NCI-H748 treated with DMSO at 0.1 percent for 48 hours (cell line): ENCODE results near the gene NEK2.
"Not testable (repeated sequence)": the region's sequence is repeated elsewhere in the genome, so short reads cannot be mapped to it uniquely, and the experiment has no call there.

Source experiments
- DNase-seq: peaks from one replicate; lab custom pipeline; 2025; lab: John Stamatoyannopoulos, UW

Gene NEK2

DNA sequence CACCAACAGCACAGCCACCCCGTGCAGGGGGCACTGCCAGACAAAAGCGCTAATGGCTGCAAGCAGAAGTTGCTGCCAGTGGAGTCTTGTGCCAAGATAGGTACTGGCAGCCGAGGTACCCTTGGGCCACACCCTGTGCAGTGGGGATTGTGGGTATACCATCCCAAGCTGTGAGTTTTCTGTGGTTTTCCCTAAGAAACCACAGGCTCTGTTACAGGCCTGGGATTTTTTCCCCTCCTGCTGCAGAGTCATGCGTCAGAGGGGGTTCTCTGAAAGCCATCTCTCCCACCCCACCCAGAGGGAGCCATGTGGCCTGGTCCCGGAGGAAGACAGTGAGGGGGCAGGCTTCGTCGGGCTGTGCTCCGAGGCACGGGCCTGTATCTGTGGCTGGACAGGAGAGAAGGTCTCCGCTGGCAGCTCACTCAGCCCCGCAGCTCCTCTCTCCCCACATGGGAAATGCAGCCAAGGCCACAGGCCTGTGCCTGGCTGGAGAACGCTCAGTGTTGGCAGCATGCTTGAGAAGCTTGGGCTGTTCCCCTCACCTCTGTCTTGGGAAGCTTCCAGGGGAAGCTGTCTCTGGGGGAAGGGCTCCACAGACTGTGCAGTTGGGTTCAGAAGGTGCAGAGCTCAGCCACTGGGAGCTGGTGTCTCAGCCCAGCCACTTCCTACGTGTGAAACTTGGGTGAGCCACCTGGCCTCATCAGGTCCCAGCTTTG is 42.5 kb downstream of the NEK2 start:
- DNase-seq, result no peak

DNA sequence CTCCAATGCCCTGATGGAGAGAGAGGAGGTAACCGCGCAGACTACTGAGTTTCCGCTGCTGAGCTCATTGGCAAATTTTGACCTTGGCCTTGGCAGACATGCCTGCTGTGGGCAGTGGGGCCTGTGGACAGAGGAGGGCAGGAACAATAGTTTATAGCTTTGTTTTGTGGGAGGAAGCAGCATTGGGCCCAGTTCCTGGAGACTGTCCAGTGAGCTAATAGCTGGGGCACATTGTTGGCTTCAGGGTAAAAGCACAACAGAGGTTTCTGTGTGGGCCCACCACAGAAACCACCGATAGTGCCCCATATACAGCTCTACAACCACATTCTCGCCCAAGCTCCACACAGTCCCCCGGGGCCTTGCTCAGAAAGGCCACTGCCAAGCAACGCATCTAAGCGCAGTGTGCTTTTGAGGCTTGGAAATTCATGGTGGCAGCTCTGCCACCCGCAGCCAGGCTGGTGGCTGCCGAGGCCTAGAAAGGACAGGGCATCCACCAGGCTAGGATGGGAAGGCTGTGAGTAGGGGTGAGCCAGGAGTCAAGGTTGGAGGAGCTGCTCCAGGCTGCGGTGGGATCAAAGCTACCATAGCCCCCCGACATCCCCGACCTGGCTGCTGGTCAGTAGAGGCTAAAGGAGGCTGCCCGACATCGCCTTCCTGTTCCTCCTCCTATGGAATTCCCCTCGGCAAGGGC is 43.2 kb downstream of the NEK2 start:
- no peak for DNase-seq

DNA sequence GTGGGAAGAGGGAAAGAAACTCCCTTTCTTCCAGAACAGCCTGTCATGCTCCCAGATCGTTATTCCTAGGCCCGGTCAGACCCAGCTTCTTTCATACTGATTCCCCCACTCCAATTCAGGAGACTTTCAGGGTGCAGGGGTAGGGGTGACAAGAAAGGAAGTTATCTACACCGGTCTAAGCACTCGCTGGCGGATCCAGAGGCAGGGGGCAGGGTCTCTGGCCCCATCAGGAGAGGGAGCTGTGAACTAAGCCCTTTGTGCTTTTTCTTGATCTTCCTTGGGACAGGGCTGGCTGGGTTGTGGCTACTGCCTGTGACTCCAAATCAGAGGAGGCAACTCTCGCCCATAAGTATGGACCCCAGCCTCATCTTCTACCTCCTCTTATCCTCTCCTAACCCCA is 44.3 kb downstream of the NEK2 start:
- no peak for DNase-seq

DNA sequence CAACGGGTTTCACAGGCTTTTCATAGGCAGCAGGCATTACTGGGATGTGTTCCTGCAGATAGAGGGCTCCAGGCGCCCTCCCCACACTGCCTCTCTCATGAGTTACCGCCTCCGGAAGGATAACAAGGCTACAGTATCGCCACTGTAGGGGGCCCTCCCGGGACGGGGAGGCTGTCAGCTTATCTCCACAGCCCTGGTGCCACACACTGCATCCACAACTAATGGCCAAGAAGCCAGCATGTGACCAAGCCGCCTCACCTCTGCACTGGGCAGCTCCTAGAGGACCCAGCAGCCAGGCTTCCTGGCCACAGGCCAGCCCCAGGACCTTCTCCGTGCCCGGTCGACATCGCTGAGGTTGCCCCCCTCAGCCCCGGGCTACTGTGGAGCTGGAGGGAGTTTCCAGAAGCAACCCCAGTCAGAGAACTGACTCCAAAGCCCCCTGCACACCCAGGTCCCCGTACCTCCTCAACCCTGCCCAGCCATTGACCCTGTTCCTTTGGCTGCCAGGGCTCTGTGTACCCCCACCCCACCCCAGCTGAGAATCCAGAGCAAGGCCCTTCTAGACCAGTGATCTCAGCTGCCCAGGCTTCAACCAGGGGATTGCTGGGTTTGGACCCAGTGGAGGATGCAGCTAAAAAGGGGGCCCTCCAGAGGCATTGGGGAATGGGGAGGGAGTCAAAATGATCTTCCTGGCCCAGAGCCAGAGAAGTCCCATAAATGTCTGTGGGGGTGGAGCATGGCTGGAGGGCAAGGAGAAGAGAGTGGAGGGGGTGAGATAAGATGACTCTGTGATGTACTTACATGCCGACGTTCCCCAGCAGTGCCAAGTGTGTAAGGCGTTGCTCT is 45.0 kb downstream of the NEK2 start:
- DNase-seq, result no peak

DNA sequence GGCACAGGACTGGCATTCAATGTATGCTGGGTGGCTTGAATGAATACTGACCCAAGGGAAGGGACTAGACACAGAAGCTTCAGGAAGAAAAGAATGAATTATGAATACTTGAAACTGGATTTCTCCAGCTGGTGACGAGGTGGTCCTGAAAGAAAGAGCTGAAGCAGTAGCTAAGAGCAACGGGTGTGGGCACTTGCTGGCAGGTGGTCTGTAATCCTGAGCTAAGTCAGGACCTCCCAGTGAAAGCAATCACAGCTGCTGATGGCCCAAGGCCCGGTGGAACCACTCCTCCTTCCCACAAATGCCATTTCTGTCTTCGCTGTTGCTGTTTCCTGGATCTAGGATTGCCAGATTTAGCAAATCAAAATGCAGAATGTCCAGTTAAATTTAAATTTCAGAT is 47.0 kb downstream of the NEK2 start:
- DNase-seq, result no peak

DNA sequence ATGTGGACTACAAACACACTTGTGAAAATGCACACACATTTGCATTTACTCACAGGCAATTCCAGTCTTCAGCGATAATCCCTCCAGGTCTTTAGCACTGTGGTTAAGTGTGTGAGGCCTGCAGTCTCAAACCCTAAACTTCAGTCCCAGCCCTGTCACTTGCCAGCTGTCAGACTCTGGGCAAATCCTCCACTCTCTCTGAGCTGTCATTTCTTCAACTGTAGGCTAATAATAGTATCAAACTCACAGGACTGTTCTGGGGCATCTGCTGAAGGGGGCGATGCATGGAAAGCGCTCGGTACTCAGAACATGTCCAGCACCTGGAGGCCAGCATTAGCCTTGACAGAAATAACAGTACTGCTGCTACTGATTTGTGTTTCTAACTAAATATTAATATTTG is 48.2 kb downstream of the NEK2 start:
- no peak for DNase-seq

DNA sequence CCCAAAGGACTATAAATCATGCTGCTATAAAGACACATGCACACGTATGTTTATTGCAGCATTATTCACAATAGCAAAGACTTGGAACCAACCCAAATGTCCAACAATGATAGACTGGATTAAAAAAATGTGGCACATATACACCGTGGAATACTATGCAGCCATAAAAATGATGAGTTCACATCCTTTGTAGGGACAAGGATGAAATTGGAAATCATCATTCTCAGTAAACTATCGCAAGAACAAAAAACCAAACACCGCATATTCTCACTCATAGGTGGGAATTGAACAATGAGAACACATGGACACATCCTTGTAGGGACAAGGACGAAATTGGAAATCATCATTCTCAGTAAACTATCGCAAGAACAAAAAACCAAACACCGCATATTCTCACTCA is 49.6 kb downstream of the NEK2 start:
- not testable (repeated sequence) for DNase-seq

DNA sequence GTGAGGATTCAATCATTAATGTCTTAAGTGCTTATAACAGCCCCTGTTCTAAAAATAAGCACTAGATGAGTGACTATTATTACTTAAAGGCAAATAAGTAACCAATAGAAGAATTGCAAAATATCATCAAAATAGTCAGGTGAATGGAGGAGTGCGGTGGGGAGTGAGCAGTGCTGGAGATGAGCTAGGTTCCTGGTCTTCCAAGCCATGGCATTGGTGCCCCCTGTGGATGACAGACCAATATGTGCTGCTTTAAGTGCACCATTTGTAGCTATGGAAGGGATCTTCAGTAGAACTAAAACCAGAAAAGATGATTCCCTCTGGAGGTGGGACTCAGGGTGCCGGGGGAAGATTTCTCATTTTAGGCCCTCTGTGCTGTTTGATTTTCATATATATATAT is 50.4 kb downstream of the NEK2 start:
- DNase-seq, result no peak

DNA sequence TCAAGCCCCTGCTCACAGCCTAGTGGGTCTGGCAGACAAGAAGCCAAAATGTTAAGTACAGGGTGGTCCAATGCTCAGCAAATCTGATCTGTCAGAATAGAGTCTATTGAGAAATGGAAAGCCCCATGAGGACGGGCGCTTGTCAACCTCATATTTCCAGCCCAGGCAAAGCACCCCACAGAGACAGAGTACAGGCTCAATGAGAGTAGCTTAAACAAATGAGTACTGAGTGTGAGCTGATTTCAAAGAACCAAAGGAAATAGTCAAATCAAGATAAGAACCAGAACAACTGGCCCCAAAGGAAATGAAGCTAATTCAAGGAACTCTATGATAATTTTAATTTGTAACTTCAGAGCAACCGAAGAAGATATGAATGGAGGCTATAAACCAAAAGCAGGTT is 51.9 kb downstream of the NEK2 start:
- no peak for DNase-seq

DNA sequence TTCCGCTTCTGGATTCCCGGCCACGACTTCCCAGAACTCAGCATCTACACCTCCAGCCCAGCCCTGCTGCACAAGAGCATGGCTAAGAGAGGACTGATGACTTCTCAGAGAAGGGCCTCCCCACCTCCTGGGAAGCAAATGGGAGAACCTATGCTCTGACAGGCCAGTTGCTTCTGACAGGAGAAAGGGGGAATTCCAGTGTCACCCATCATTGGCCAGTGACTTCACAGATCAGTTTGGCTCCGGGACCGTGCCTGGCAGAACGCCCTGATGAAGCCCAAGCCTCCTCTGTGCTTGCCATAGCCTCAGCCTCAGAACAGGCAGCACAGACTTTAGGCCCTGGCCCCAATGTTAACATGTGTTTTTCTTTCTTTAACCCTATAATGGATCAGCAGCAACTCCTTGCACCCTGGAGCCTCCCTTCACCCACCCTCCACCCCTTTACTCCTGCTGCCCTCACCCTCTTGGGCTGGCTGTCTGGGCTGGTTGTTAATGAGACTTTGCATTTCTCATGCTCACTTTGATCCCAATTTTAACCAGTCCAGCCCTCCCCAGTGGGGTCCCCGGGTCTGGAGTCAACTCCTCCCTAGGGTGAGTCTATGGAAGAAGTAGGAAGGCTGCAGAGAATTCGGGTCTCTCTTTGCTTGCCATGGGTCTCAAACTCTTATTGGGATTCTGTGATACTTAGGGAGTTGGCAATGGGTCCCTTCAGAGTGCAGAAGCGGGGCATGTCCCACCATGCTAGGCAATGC is 53.8 kb downstream of the NEK2 start:
- no peak for DNase-seq

DNA sequence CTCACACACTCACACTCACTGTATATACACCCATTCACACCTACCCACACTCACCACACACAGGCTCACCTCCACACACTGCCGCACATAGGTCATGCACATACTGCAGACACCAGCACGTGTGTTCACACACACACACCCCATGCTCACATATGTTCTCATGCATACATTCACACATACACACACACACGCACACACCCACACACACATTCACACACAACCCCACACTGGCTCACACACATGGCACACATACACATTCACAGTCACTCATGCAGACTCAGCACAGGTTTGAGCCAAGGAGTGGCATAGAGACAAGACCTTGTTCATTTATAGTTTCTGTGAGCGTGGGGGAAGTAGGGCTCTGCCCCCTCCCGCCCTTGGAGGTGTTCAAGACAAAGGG is 55.3 kb downstream of the NEK2 start:
- DNase-seq, result no peak

DNA sequence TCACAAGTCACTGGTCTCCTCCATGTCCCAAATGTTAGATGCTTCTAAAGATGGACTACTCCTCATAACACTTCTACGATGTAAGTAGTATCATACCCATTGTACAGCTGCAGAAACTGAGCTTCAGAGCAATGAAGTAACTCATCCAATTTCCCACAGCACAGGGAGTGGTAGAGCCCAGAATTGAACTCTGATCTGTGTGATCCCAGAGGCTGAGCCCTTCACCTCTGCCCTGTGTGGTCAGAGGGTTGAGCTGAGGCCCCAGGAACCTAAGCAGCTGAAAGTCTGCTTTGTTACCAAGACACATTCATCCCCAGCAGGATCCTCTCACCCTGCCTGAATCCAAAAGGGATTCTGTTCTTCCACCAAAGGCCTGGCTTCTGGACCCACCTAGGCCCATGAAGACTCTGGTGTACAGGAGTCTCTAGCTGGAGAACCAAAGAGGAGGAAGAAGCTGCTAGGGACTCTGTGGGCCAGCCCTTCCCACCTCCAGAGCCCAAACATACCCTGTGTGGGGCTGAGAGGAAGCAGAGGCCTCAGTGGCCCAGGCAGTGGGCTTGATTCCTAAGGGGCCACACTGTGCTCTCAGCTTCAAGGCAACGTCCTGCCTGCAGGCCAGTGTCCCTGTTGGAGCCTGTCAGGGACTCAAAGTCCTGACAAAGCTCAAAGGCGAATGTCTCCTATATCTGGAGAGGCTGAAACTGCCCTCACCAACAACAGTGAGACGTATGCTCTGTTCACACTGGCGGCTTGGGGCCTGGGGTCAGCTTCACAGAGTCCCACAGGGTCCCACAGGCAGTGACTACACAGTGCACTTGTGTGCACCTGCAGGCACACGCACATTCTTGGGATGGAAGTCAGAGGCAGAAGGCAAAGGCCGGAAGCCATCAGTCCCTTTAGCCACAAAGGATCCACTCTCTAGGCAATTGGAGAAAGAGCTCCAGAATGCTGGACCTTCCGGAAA is 56.1 kb downstream of the NEK2 start:
- DNase-seq, result no peak

DNA sequence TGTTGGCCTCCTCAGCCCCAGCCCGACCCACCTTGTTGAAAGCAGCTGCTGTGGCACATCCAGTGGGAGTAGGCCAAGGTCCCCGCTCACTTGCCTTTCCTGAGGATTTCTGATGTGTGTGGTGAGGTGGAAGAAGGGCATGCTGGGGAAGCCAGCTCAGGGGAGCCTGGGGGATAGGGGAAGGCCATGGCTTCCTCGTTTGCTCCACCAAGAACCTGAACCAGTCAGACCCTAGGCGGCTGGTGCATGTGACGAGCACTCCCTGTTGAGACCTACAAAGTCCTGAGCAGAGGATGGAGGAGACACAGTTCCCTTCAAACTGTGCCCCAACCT is 58.5 kb downstream of the NEK2 start:
- DNase-seq, result no peak

DNA sequence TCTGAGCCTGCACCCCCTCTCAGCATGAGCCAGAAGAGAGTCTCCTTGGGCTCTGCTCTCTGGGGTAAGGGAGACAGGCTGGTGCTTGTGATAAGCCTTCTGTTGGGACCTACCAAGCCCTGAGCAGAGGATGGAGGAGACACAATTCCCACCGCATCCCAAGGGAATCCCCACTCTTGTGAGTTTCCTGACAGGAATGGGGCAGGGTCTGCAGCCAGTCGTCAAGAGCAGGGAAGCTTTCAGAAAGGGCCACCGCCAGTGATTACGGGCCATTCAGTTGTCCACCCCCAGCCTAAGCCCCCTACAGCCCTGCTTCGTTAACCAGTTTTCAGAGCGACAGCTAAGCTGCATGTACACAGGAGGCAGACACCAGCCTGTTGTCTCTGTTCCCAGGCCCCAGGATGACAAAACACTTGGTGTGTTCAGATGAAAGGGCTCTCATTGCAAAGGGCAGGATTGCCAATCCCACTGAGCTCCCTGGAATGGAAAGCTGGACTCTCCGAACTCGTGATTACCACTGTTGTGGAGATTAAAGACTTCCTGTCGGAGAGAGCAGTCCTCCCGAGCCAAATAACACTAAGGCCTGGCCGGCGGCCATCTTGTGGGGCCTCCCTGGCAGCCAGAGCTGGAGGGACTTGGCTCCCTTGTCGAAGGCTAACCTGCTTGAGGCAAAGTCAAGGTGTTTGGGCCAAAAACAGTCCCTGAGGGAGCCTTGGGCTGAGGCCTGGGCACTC is 59.0 kb downstream of the NEK2 start:
- DNase-seq, result no peak

DNA sequence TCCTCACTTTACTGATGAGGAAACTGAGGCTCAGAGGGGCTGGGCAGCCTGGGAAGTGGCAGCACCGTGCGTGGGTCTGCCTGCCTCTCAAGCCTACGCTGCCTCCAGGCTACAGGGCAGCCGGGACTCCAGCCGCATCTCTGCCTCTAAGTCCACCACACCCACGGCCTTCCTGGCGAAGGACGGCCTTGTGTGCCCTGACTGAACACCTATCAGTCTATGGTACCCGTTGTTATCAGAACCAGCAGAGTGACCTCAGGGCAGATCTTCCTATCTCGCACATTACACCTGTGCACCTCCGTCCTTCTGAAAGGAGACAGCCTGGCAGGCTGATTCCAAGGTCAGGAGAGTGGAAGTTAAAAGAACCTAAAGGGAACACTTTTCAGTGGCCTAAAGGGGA is 60.8 kb downstream of the NEK2 start:
- no peak for DNase-seq

DNA sequence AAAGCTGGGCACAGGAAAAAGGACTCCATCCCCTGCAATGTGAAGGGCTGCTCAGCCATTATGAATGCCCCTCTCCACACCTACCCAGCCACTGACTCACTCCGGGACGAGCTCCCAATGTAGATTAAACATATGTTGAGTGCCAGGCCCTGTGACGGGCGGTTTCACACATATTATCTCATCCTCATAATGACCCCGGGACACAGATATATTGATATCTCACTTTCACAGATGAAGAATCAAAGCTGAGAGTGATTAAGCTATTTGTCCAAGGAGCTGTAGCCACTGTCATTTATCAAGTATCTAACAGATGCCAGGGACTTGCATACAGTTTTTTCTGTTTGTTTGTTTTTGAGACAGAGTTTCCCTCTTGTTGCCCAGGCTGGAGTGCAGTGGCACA is 61.5 kb downstream of the NEK2 start:
- no peak for DNase-seq

DNA sequence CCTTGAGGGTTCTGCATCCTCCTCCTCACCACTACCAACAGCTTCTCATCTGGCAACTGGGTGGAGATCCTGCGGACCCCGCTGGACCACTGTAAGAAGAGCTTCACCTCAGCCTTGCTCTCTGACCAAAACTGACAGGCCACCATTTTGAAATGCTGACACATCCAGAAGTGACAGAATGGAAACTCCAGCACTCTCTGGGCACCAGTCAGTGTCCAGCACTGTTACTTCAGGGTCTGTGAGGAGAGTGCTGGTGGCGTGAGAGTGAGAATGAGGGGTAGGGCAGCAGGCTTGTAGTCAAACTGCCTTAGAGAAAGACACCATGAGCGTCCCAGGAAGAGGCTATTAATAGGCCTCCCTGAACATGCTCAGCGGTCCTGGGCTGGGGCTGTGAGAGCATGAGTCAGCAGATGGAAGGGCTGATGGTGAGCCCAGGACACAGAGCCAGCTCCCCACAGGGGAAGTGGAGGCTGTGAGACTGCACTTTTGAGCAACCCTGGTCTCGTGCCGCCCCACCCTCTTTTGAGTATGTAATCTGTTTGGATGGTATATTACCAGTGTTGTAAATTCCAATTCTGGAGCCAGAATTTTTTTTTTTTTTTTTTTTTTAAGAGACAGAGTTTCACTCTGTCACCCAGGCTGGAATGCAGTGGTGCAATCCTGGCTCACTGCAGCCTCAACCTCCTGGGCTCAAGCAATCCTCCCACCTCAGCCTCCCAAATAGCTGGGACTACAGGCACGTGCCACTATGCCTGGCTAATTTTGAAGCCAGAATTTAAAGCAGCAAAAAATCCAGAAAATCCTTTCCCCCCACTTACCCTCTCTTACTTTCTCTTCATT is 62.1 kb downstream of the NEK2 start:
- no peak for DNase-seq

DNA sequence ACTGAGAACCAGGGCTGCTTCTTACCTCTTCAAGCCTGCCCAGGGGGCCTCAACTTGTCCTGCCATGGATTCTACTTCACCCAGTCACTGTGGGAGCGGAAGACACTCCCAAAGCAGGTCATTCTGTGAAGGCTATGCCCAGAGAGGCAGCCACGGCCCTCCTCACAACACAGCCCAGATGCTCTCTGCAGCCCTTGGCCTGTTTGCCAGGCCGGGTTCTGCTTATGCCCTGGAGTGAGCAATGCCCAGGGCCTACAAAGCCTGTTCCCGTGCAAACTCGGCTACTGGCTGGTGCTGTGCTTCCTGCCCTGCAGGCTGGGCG is 62.7 kb downstream of the NEK2 start:
- no peak for DNase-seq
